ENCODE data around the gene BTK. TPM values are rescaled to one million over a fixed set of nuclear protein-coding genes. Genes with fewer than 3 reads are reported as not detected.

BTK gene
- total RNA-seq, 4 donors from 2014 or later: 0.15 to 4.2 (median 0.83) TPM

DNA sequence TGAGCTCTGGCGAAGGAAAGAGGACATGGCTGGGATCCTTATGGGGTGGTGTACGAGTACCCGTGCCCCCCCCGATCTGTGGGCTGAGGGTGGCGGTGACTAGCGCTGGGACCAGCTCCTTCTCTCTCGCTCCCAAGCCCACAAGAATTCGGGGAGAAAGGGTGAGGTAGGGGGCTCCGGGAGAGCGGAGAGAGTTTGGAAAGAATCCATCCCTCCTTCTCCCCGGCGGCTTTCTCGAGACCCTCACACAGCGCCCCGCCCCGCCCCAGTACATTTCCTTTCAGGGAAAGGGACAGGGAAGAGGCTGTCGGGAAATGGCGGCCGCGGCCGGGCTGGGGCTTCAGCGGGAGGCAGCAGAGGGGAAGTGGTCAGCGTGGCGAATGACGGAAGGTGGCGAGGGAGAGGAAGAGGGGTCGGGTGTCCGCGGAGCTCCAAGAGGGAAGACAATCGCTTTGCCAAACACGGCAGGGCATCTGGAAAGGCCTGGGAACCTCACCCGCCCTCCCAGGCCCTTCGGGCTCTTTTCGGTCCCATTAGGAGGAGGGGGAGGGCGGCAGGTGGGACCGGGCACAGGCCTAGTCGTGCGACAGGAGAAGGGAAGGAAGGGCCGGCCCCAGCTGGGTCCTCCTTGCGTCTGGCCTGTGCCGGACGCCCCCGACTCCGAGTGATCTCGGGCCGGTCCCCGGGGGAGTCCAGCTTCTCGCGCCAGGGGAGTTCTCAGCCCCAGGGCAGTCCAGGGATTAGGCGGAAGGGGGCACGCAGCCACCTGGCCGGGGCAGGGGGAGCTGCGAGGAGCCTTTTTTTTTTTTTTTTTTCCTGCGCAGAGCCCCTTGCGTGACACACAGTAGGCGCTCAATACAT is 32.2 kb upstream of the BTK start:
- peaks cover 0 to 35% (median 3%) of the 10 kb centered on the region in 3 donors for H3K4me1 ChIP-seq
- H3K27me3 ChIP-seq: no peaks in the 10 kb centered on the region
- no peak for DNase-seq
- no peaks in the 10 kb centered on the region for H3K9me3 ChIP-seq
- TF ChIP-seq, protein P1, sequence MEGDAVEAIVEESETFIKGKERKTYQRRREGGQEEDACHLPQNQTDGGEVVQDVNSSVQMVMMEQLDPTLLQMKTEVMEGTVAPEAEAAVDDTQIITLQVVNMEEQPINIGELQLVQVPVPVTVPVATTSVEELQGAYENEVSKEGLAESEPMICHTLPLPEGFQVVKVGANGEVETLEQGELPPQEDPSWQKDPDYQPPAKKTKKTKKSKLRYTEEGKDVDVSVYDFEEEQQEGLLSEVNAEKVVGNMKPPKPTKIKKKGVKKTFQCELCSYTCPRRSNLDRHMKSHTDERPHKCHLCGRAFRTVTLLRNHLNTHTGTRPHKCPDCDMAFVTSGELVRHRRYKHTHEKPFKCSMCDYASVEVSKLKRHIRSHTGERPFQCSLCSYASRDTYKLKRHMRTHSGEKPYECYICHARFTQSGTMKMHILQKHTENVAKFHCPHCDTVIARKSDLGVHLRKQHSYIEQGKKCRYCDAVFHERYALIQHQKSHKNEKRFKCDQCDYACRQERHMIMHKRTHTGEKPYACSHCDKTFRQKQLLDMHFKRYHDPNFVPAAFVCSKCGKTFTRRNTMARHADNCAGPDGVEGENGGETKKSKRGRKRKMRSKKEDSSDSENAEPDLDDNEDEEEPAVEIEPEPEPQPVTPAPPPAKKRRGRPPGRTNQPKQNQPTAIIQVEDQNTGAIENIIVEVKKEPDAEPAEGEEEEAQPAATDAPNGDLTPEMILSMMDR (IDR thresholded peaks at IDR 0.05): no peak
- TF ChIP-seq POLR2A (IDR thresholded peaks at IDR 0.05): peak in 1 of 4 donors; percentile 25
- intact Hi-C loops (cut with DNase I): loop anchor here (10.0 kb wide), 1 partner anchor 177 kb away; no protein-coding TSS in a partner anchor
- H3K36me3 ChIP-seq: peaks cover 0 to 9% (median 0%) of the 10 kb centered on the region in 3 donors
- H3K4me3 ChIP-seq: peak overlapping the region; percentile 50 to 78 (median 62)
- H3K27ac ChIP-seq: peak overlapping the region; percentile 87 to 93 (median 90)
- WGBS, 2 donors: 2 to 33% methylated on average over 16 to 17 of the region's 56 CpGs

DNA sequence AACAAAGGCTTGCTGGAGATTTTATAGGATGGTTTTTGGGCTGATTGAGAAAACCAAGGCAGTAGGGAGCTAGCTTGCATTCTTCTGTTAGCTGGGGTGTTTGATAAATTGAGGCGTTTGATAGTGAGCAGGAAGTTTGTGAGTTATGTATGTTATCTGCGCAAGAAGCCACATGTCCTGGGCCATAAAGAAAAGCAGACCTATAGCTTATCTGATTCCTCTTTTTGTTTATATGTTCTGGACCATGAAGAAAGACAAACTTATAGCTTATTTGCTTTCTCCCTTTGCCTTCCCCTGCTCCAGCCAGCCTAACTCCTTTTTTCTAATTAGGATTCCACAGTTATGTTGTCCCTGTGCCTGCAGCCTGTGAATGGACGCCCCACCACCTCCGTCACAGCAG is 31.2 kb upstream of the BTK start:
- DNase-seq: no peak
- H3K36me3 ChIP-seq: peaks cover 0 to 19% (median 0%) of the 10 kb centered on the region in 3 donors
- intact Hi-C loops (cut with DNase I): loop anchor here (10.0 kb wide), 1 partner anchor 178 kb away; no protein-coding TSS in a partner anchor
- WGBS, 2 donors: 62 to 70% methylated on average over 4 of the region's 4 CpGs
- no peaks in the 10 kb centered on the region for H3K27me3 ChIP-seq
- TF ChIP-seq, protein P1 (IDR thresholded peaks at IDR 0.05): no peak
- no peak for TF ChIP-seq POLR2A (IDR thresholded peaks at IDR 0.05)
- H3K27ac ChIP-seq: peak overlapping the region in 2 of 4 donors; percentile 89 to 92
- peaks cover 0 to 46% (median 3%) of the 10 kb centered on the region in 3 donors for H3K4me1 ChIP-seq
- no peak overlapping the region for H3K4me3 ChIP-seq
- H3K9me3 ChIP-seq: no peaks in the 10 kb centered on the region

DNA sequence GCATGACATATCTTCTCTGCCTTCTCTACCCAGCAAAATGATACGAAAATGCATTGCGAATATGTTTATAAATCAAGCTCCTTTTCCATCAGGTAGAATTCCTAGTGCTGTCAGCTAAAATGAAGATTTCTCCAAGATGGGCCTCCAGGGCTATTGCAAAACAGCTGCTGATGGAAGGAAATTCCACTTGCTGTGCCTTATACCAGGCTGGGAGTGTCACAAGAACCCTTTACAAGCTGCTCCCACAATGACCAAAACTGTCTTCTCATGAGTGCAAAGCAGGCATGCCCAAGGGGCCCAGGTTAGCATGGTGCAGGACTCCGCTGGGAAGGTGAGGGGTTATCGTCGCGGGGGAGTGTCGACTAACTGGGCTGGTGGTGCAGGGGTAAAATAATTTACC is 30.7 kb upstream of the BTK start:
- no peak for DNase-seq
- H3K27ac ChIP-seq: no peak overlapping the region
- TF ChIP-seq, protein P1 (IDR thresholded peaks at IDR 0.05): no peak
- TF ChIP-seq POLR2A (IDR thresholded peaks at IDR 0.05): no peak
- no peaks in the 10 kb centered on the region for H3K27me3 ChIP-seq
- no peak overlapping the region for H3K4me3 ChIP-seq
- H3K36me3 ChIP-seq: peaks cover 0 to 24% (median 0%) of the 10 kb centered on the region in 3 donors
- intact Hi-C loops (cut with DNase I): loop anchor here (10.0 kb wide), 1 partner anchor 178 kb away; no protein-coding TSS in a partner anchor
- H3K4me1 ChIP-seq: peaks cover 0 to 50% (median 3%) of the 10 kb centered on the region in 3 donors
- 81 to 87% methylated on average over 7 of the region's 7 CpGs for WGBS, 2 donors
- no peaks in the 10 kb centered on the region for H3K9me3 ChIP-seq

DNA sequence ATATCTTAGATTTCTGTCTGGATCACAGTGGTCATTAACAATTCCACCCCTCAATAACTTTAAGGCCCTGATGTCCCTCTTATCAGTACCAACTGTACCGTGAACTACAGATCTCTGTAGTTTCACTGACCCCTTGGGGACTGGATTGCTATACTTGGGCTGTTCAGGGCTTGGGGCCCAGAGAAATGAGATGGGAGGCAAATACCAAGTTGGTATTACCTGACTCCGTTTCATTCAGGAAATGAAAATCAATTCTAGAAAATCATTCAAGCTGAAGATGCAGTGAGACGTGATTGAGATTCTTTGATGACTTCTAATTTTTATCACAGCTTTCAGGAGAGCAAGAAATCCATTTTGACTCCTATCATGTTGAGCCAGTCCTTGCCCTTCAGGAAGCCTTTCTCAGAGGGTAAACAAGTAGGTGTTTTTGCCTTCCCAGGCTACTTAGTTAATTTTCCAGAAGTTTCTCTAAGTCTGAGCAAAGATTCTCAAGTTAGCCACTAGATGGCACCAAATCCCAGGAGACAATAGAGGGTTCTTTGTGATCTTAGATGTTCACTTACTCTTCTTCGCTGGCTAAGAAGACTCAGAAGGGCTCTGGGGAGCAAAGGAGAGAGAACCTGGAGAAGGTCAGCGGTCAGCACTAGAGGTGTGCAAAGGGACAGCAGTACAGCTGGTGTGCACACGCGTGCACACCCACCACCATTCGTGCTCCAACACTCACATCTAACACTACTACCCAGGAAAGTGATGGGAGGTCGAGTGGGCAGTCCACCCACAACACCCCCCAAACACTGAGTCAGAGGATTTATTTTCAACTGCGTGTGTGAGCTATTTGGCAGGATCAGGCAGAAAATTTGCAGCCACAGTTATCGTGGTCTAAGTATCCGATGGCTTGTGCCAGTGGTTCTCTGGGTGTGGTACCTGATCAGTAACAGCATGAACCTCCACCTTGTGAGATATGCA is 29.5 kb upstream of the BTK start:
- TF ChIP-seq, protein P1 (IDR thresholded peaks at IDR 0.05): peak; percentile 52 to 77 (median 68)
- no peak for TF ChIP-seq POLR2A (IDR thresholded peaks at IDR 0.05)
- H3K4me1 ChIP-seq: peaks cover 0 to 61% (median 3%) of the 10 kb centered on the region in 3 donors
- H3K9me3 ChIP-seq: no peaks in the 10 kb centered on the region
- intact Hi-C loops (cut with DNase I): loop anchor here (10.0 kb wide), 1 partner anchor 179 kb away; no protein-coding TSS in a partner anchor
- DNase-seq: no peak
- peak overlapping the region in 3 of 4 donors; percentile 24 to 74 (median 44) for H3K27ac ChIP-seq
- no peak overlapping the region for H3K4me3 ChIP-seq
- H3K36me3 ChIP-seq: peaks cover 0 to 26% (median 0%) of the 10 kb centered on the region in 3 donors
- 27 to 43% methylated on average over 2 to 11 of the region's 12 CpGs for WGBS, 2 donors
- H3K27me3 ChIP-seq: no peaks in the 10 kb centered on the region
